Measurements from ENCODE around the gene TAF3. TPM values are rescaled to one million over a fixed set of nuclear protein-coding genes. Genes with fewer than 3 reads are reported as not detected.

The TAF3 gene
- total and polyA plus RNA-seq, 2 donors (not counting 1 experiment from before 2014, with no cell fraction given) = 7.0 to 20.1 TPM

DNA sequence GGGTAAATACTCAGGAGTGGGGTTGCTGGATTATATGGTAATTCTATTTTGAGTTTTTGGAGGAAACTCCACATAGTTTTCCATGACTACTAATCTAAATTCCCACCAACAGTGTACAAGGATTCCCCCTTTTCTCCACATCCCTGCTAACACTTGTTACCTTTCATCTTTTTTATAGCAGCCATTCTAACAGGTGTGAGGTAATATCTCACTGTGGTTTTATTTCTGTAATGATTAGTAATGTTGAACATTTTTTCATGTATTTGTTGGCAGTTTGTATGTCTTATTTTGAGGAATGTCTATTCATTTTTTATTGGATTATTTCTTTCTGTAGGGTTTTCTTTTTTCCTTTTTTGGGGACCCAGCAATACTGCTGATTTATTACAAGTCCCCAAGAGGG is 14.9 kb downstream of the TAF3 start:
- H3K27me3 Mint-ChIP-seq = no peaks in the 10 kb centered on the region
- H3K9me3 Mint-ChIP-seq (ENCODE audit: insufficient read depth) = no peaks in the 10 kb centered on the region
- H3K27ac ChIP-seq (ENCODE audit: low read length in 2 of 2) = no peak overlapping the region
- H3K4me3 Mint-ChIP-seq = no peak overlapping the region
- no peak overlapping the region for H3K27ac Mint-ChIP-seq
- TF ChIP-seq, protein P1, sequence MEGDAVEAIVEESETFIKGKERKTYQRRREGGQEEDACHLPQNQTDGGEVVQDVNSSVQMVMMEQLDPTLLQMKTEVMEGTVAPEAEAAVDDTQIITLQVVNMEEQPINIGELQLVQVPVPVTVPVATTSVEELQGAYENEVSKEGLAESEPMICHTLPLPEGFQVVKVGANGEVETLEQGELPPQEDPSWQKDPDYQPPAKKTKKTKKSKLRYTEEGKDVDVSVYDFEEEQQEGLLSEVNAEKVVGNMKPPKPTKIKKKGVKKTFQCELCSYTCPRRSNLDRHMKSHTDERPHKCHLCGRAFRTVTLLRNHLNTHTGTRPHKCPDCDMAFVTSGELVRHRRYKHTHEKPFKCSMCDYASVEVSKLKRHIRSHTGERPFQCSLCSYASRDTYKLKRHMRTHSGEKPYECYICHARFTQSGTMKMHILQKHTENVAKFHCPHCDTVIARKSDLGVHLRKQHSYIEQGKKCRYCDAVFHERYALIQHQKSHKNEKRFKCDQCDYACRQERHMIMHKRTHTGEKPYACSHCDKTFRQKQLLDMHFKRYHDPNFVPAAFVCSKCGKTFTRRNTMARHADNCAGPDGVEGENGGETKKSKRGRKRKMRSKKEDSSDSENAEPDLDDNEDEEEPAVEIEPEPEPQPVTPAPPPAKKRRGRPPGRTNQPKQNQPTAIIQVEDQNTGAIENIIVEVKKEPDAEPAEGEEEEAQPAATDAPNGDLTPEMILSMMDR (IDR thresholded peaks at IDR 0.05) = no peak
- no peak for TF ChIP-seq EZH2 (IDR thresholded peaks at IDR 0.05; ENCODE audit: borderline replicate concordance, insufficient read depth, low read depth, low read length, poor library complexity, severe bottlenecking)
- no peaks in the 10 kb centered on the region for H3K27me3 ChIP-seq (replicated peaks in 1 of 4; ENCODE audit: control extremely low read depth in 1 of 4, control insufficient read depth in 3 of 4, insufficient read depth in 4 of 4, low read length in 3 of 4)
- CTCF ChIA-PET = no interaction called here
- POLR2A ChIA-PET = no interaction called here
- no peak overlapping the region for H3K4me2 ChIP-seq (replicated peaks; ENCODE audit: low read depth, low read length, poor library complexity, severe bottlenecking)
- no peak overlapping the region for H3K9ac ChIP-seq (ENCODE audit: low read length)
- ATAC-seq (ENCODE audit: low read depth) = no peak
- H3K36me3 ChIP-seq (replicated peaks in 1 of 2; ENCODE audit: control extremely low read depth in 1 of 2, control insufficient read depth in 1 of 2, extremely low read depth in 1 of 2, insufficient read depth in 2 of 2, low read length in 1 of 2) = peaks cover 0 to 11% of the 10 kb centered on the region in 2 experiments
- H3K9me3 ChIP-seq (ENCODE audit: control extremely low read depth in 1 of 3, control insufficient read depth in 2 of 3, insufficient read depth in 1 of 3, low read length in 2 of 3) = no peaks in the 10 kb centered on the region
- H3K4me3 ChIP-seq (ENCODE audit: control extremely low read depth in 1 of 5, extremely low read depth in 1 of 5, insufficient read depth in 1 of 5, low read depth in 2 of 5, low read length in 4 of 5) = no peak overlapping the region
- H2AFZ ChIP-seq (ENCODE audit: insufficient read depth, low read depth, low read length, poor library complexity, severe bottlenecking) = no peak overlapping the region
- H3K4me1 Mint-ChIP-seq = peaks cover 15% of the 10 kb centered on the region
- no peak for DNase-seq
- peaks cover 25% of the 10 kb centered on the region for H4K20me1 ChIP-seq (ENCODE audit: control insufficient read depth, insufficient read depth, low read length, poor library complexity, severe bottlenecking)
- H3K4me1 ChIP-seq (ENCODE audit: control insufficient read depth in 2 of 2, insufficient read depth in 2 of 2, low read length in 2 of 2) = no peaks in the 10 kb centered on the region
- intact Hi-C loops (cut with micrococcal nuclease) = no loop called here
- peaks cover 85% of the 10 kb centered on the region for H3K79me2 ChIP-seq (ENCODE audit: control insufficient read depth, insufficient read depth, low read length)

DNA sequence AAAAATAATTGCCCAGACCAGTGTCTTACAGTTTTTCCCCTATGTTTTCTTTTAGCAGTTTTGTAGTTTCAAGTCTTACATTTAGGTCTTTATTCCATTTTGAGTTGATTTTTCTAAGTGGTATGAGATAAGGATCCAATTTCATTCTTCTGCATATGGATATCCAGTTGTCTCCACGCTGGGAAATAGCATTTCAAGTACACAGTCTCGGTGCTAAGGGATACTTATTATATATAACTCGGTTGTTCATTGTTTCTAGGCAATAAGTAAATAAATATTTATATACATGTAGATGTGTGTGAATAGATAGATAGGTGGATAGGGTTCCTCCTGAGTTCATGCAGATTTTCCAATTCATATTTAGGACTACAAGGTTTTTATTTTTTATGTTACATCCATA is 16.0 kb downstream of the TAF3 start:
- no peak overlapping the region for H3K4me2 ChIP-seq (replicated peaks; ENCODE audit: low read depth, low read length, poor library complexity, severe bottlenecking)
- no peak overlapping the region for H3K27ac ChIP-seq (ENCODE audit: low read length in 2 of 2)
- TF ChIP-seq, protein P1 (IDR thresholded peaks at IDR 0.05) = no peak
- no peak for TF ChIP-seq EZH2 (IDR thresholded peaks at IDR 0.05; ENCODE audit: borderline replicate concordance, insufficient read depth, low read depth, low read length, poor library complexity, severe bottlenecking)
- H4K20me1 ChIP-seq (ENCODE audit: control insufficient read depth, insufficient read depth, low read length, poor library complexity, severe bottlenecking) = peaks cover 25% of the 10 kb centered on the region
- ChIA-PET POLR2A (no interaction called here), CTCF (no interaction called here)
- intact Hi-C loops (cut with micrococcal nuclease) = no loop called here
- H3K79me2 ChIP-seq (ENCODE audit: control insufficient read depth, insufficient read depth, low read length) = peaks cover 84% of the 10 kb centered on the region
- no peak overlapping the region for H3K27ac Mint-ChIP-seq
- H3K9me3 Mint-ChIP-seq (ENCODE audit: insufficient read depth) = no peaks in the 10 kb centered on the region
- no peak overlapping the region for H3K4me3 Mint-ChIP-seq
- H3K4me3 ChIP-seq (ENCODE audit: control extremely low read depth in 1 of 5, extremely low read depth in 1 of 5, insufficient read depth in 1 of 5, low read depth in 2 of 5, low read length in 4 of 5) = no peak overlapping the region
- H3K27me3 Mint-ChIP-seq = no peaks in the 10 kb centered on the region
- ATAC-seq (ENCODE audit: low read depth) = no peak
- DNase-seq = no peak
- H3K9ac ChIP-seq (ENCODE audit: low read length) = no peak overlapping the region
- peaks cover 0 to 8% of the 10 kb centered on the region in 2 experiments for H3K36me3 ChIP-seq (replicated peaks in 1 of 2; ENCODE audit: control extremely low read depth in 1 of 2, control insufficient read depth in 1 of 2, extremely low read depth in 1 of 2, insufficient read depth in 2 of 2, low read length in 1 of 2)
- H3K9me3 ChIP-seq (ENCODE audit: control extremely low read depth in 1 of 3, control insufficient read depth in 2 of 3, insufficient read depth in 1 of 3, low read length in 2 of 3) = no peaks in the 10 kb centered on the region
- no peaks in the 10 kb centered on the region for H3K27me3 ChIP-seq (replicated peaks in 1 of 4; ENCODE audit: control extremely low read depth in 1 of 4, control insufficient read depth in 3 of 4, insufficient read depth in 4 of 4, low read length in 3 of 4)
- WGBS (ENCODE audit: insufficient coverage) = no CpG with 5 or more reads among the region's 3 CpGs
- no peaks in the 10 kb centered on the region for H3K4me1 ChIP-seq (ENCODE audit: control insufficient read depth in 2 of 2, insufficient read depth in 2 of 2, low read length in 2 of 2)
- no peak overlapping the region for H2AFZ ChIP-seq (ENCODE audit: insufficient read depth, low read depth, low read length, poor library complexity, severe bottlenecking)
- H3K4me1 Mint-ChIP-seq = peaks cover 11% of the 10 kb centered on the region
